SK-N-SH (cell line): Measurements from ENCODE around the gene BMF. TPM values are rescaled to one million over a fixed set of nuclear protein-coding genes. Genes with fewer than 3 reads are reported as not detected.

Experiments used
- CTCF ChIA-PET: fragments of 300-600, 350-600 bp; formaldehyde crosslinking; extraction: SDS; loops from one replicate; lab custom pipeline; 2021; lab: Yijun Ruan, JAX
- POLR2A ChIA-PET: fragments of 350-600 bp; sonication (Branson Sonifier 250); formaldehyde crosslinking; extraction: SDS; loops from one replicate; lab custom pipeline; 2020; ENCODE audit warnings: antibody characterized with exemption, inconsistent platforms; lab: Yijun Ruan, JAX
- DNase-seq: peaks from one replicate; pipeline ENCODE4 v3.0.0; 2012
- H2AFZ ChIP-seq: fragments of 200-600 bp; sonication (generic); 2 replicates; pipeline ENCODE4 v1.8.1; 2016; ENCODE audit warnings: antibody characterized with exemption, mild to moderate bottlenecking, low read depth
- H3F3A ChIP-seq: fragments of 200-600 bp; sonication (generic); replicated peaks from 2 replicates; pipeline ENCODE3; 2016; ENCODE audit warnings: antibody characterized with exemption, mild to moderate bottlenecking; ENCODE audit not compliant: insufficient read depth
- H3K27ac ChIP-seq, 2 experiments: fragments of 200-500 bp in 1 of 2; fragments of 200-600 bp in 1 of 2; sonication (Bioruptor generic) in 1 of 2; sonication (generic), shearing (Covaris generic) in 1 of 2; 2 replicates each; pipeline versions ENCODE4 v1.5.1 to v1.6.1; 2014 to 2016; ENCODE audit warnings: low read depth in 2 of 2, inconsistent platforms in 1 of 2, low read length in 1 of 2, mild to moderate bottlenecking in 1 of 2, mixed read lengths in 1 of 2
- H3K27me3 ChIP-seq: fragments of 200-600 bp; sonication (generic), shearing (Covaris generic); 2 replicates; pipeline ENCODE4 v1.6.1; 2016; ENCODE audit warnings: mixed run types; ENCODE audit not compliant: insufficient read depth
- H3K36me3 ChIP-seq, 2 experiments: fragments of 200-500 bp in 1 of 2; fragments of 200-600 bp in 1 of 2; sonication (Bioruptor generic) in 1 of 2; sonication (generic) in 1 of 2; replicated peaks in 1 of 2; 2 replicates each; pipeline versions ENCODE3 to v1.5.1; 2014 to 2016; ENCODE audit warnings: low read length in 1 of 2, mild to moderate bottlenecking in 1 of 2; ENCODE audit not compliant: insufficient read depth in 2 of 2, control insufficient read depth in 1 of 2
- H3K4me1 ChIP-seq, 2 experiments: fragments of 200-500 bp in 1 of 2; fragments of 200-600 bp in 1 of 2; sonication (Bioruptor generic) in 1 of 2; sonication (generic), shearing (Covaris generic) in 1 of 2; 2 replicates each; pipeline versions ENCODE4 v1.5.1 to v1.6.1; 2014 to 2016; ENCODE audit warnings: low read depth in 1 of 2, low read length in 1 of 2, mixed run types in 1 of 2; ENCODE audit not compliant: insufficient read depth in 2 of 2, control insufficient read depth in 1 of 2
- H3K4me2 ChIP-seq: fragments of 200-600 bp; sonication (generic), shearing (Covaris generic); 2 replicates; pipeline ENCODE4 v1.6.1; 2017; ENCODE audit warnings: mixed run types
- H3K4me3 ChIP-seq, 2 experiments: fragments of 200-500 bp in 1 of 2; fragments of 200-600 bp in 1 of 2; sonication (Bioruptor generic) in 1 of 2; sonication (generic), shearing (Covaris generic) in 1 of 2; 2 replicates each; pipeline versions ENCODE4 v1.5.1 to v1.8.1; 2014 to 2016; ENCODE audit warnings: low read depth in 2 of 2, inconsistent platforms in 1 of 2, low read length in 1 of 2, mild to moderate bottlenecking in 1 of 2, mixed read lengths in 1 of 2, moderate library complexity in 1 of 2
- H3K79me2 ChIP-seq: fragments of 200-600 bp; sonication (generic); 2 replicates; pipeline ENCODE4 v1.8.1; 2017; ENCODE audit warnings: mild to moderate bottlenecking; ENCODE audit not compliant: insufficient read depth
- H3K9ac ChIP-seq: fragments of 200-600 bp; sonication (generic); 2 replicates; pipeline ENCODE4 v1.6.1; 2017; ENCODE audit warnings: mixed run types
- H3K9me2 ChIP-seq: fragments of 200-600 bp; sonication (generic); 2 replicates; pipeline ENCODE4 v1.6.1; 2017; ENCODE audit warnings: mixed run types
- H3K9me3 ChIP-seq: fragments of 200-600 bp; sonication (generic); 2 replicates; pipeline ENCODE4 v1.6.1; 2017; ENCODE audit warnings: mixed run types, mild to moderate bottlenecking, moderate library complexity
- H4K20me1 ChIP-seq: fragments of 200-600 bp; sonication (generic); 2 replicates; pipeline ENCODE4 v1.6.1; 2017; ENCODE audit warnings: mild to moderate bottlenecking, mixed run types; ENCODE audit not compliant: insufficient read depth
- CHD2 ChIP-seq: fragments of 150-350 bp; IDR thresholded peaks from 2 replicates; pipeline ENCODE4 v1.6.1; 2018; ENCODE audit warnings: low read length; ENCODE audit not compliant: partially characterized antibody
- EP300 ChIP-seq, 2 experiments: IDR thresholded peaks; 2 replicates each; pipeline versions ENCODE4 v1.4.0 to v1.6.1; 2012; ENCODE audit warnings: borderline replicate concordance in 1 of 2, low read depth in 1 of 2, low read length in 1 of 2
- GATA2 ChIP-seq: sonication (generic); formaldehyde crosslinking; IDR thresholded peaks from 2 replicates; pipeline ENCODE4 v1.5.0; 2020; ENCODE audit warnings: mild to moderate bottlenecking, missing genetic modification reagents
- JUND ChIP-seq: IDR thresholded peaks from 2 replicates; pipeline ENCODE4 v1.4.0; 2012
- NFIC ChIP-seq: IDR thresholded peaks from 2 replicates; pipeline ENCODE4 v1.4.0; 2012; ENCODE audit warnings: borderline replicate concordance
- NRF1 ChIP-seq: IDR thresholded peaks from 2 replicates; pipeline ENCODE4 v1.6.1; 2012; ENCODE audit warnings: low read depth, mild to moderate bottlenecking, low read length
- PBX3 ChIP-seq: IDR thresholded peaks from 2 replicates; pipeline ENCODE4; 2012
- RAD21 ChIP-seq: IDR thresholded peaks from 2 replicates; pipeline ENCODE4 v1.6.1; 2012; ENCODE audit warnings: mild to moderate bottlenecking, low read length
- REST ChIP-seq: IDR thresholded peaks from 2 replicates; pipeline ENCODE4 v1.6.1; 2012; ENCODE audit warnings: mild to moderate bottlenecking, low read depth, low read length, moderate library complexity
- RFX5 ChIP-seq: IDR thresholded peaks from 2 replicates; pipeline ENCODE4 v1.6.1; 2012; ENCODE audit warnings: mild to moderate bottlenecking, improper control_type of control experiment, low read length
- SIN3A ChIP-seq: IDR thresholded peaks from 2 replicates; pipeline ENCODE4 v1.6.1; 2012; ENCODE audit warnings: low read depth, mild to moderate bottlenecking, low read length, moderate library complexity, borderline replicate concordance
- SMC3 ChIP-seq: IDR thresholded peaks from 2 replicates; pipeline ENCODE4 v1.6.1; 2012; ENCODE audit warnings: low read depth, low read length, improper control_type of control experiment
- TAF1 ChIP-seq: IDR thresholded peaks from 2 replicates; pipeline ENCODE4 v1.6.1; 2012; ENCODE audit warnings: low read depth, mild to moderate bottlenecking, low read length, moderate library complexity, borderline replicate concordance
- TEAD4 ChIP-seq: IDR thresholded peaks from 2 replicates; pipeline ENCODE4 v1.4.0; 2012; ENCODE audit warnings: mild to moderate bottlenecking, borderline replicate concordance; ENCODE audit not compliant: insufficient read depth
- USF2 ChIP-seq: fragments of 150-350 bp; IDR thresholded peaks from 2 replicates; pipeline ENCODE4 v1.6.1; 2017; ENCODE audit warnings: antibody characterized with exemption, low read length, low read depth, borderline replicate concordance
- YY1 ChIP-seq: IDR thresholded peaks from 2 replicates; pipeline ENCODE4 v1.4.0; 2012; ENCODE audit warnings: low read depth, mild to moderate bottlenecking
- WGBS: methylation state at CpG from one replicate; pipeline ENCODE4 v1.1.6; 2017; ENCODE audit warnings: low lambda C conversion rate; 5-methylcytosine and 5-hydroxymethylcytosine counted together
- polyA plus RNA-seq, 3 experiments: library from polyadenylated mRNA; depleted of rRNA; stranded (reverse); fragments of >200 nt; gene quantifications; 2 replicates each; pipeline ENCODE4 v1.2.3, GENCODE V29; 2012

BMF gene
- polyA plus RNA-seq, 1 of the 3 experiments (the other 2 are of a cell fraction) = 0.72 TPM

DNA sequence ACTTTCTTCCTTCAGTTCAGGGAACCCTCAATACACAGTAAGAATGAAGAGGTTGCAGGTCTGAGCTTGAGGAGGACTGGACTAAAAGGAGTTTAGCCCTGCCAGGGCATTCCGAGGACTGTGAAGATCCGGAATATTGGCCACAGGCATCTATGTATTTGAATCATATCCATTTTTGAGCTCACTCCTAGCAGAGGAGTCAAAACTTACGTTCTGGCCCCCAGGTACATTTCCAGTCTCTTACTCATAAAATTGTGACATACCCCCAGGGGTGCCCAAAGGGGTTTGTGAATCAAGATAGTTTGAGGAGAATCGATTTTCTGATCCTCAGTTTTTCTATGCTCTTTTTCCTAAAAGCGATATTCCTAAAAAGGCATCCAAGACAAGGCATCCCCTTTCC, 42.1 kb downstream of the BMF start (continued):
- TF ChIP-seq PBX3 (no peak), CHD2 (no peak)

DNA sequence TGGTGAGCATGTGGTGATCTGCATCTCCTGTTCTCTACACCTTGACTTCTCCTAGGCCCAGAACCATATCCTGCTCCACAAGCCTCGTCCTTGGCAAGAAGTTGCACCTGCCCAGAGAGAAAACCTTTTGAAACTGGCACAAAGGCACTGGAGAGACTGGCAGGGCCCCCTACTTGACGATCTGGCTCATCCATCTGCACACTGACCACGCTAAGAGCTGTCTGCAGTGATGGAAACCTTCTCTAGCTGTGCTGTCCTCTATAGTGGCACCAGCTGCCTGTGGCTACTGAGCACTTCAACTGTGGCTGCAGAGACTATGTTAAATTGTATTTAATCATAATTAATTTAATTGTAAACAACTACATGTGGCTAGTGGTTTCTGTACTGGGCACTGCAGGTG, 43.5 kb downstream of the BMF start:
- 58% methylated on average over 2 of the region's 3 CpGs for WGBS
- H3K9me2 ChIP-seq = no peaks in the 10 kb centered on the region
- H3F3A ChIP-seq = no peaks in the 10 kb centered on the region
- no peak for DNase-seq
- H2AFZ ChIP-seq = no peak overlapping the region
- H3K9ac ChIP-seq = no peak overlapping the region
- no peak overlapping the region for H3K4me2 ChIP-seq
- ChIA-PET CTCF (interaction anchor here (1.4 kb wide), 1 partner anchor 10 kb away, joined by 5 read pairs; no protein-coding TSS in a partner anchor), POLR2A (no interaction called here)
- H3K4me3 ChIP-seq = no peak overlapping the region
- H3K4me1 ChIP-seq = peaks cover 17 to 36% of the 10 kb centered on the region in 2 experiments
- no peaks in the 10 kb centered on the region for H3K79me2 ChIP-seq
- H4K20me1 ChIP-seq = no peaks in the 10 kb centered on the region
- no peaks in the 10 kb centered on the region for H3K27me3 ChIP-seq
- H3K9me3 ChIP-seq = no peaks in the 10 kb centered on the region
- TF ChIP-seq USF2 = no peak
- no peak for TF ChIP-seq RAD21
- TF ChIP-seq NFIC = no peak
- TF ChIP-seq EP300 (IDR thresholded peaks at IDR 0.05; ENCODE audit: borderline replicate concordance in 1 of 2, low read depth in 1 of 2, low read length in 1 of 2) = peak in 1 of 2 experiments; percentile 47; a peak in 1 of 4 replicates
- peak overlapping the region in 1 of 2 experiments; percentile 89; a peak in 2 of 4 replicates for H3K27ac ChIP-seq
- H3K36me3 ChIP-seq = no peaks in the 10 kb centered on the region

GRCh38 chr15:40064231-40064894, 44.3 kb downstream of the BMF start:
- ChIA-PET CTCF (no interaction called here), POLR2A (no interaction called here)
- no peaks in the 10 kb centered on the region for H4K20me1 ChIP-seq
- H3K27ac ChIP-seq = peak overlapping the region in 1 of 2 experiments; percentile 89; a peak in 2 of 4 replicates
- peaks cover 13 to 28% of the 10 kb centered on the region in 2 experiments for H3K4me1 ChIP-seq
- no peaks in the 10 kb centered on the region for H3K36me3 ChIP-seq
- no peak for DNase-seq
- H3K9ac ChIP-seq = no peak overlapping the region
- H3F3A ChIP-seq = no peaks in the 10 kb centered on the region
- no peak overlapping the region; the same call in 1 of the 2 replicates for H3K4me2 ChIP-seq
- H3K27me3 ChIP-seq = no peaks in the 10 kb centered on the region
- H2AFZ ChIP-seq = no peak overlapping the region
- H3K79me2 ChIP-seq = no peaks in the 10 kb centered on the region
- no peak overlapping the region for H3K4me3 ChIP-seq
- H3K9me3 ChIP-seq = no peaks in the 10 kb centered on the region
- H3K9me2 ChIP-seq = no peaks in the 10 kb centered on the region
- 91% methylated on average over 7 of the region's 8 CpGs for WGBS
- no peak for TF ChIP-seq EP300 (IDR thresholded peaks at IDR 0.05; ENCODE audit: borderline replicate concordance in 1 of 2, low read depth in 1 of 2, low read length in 1 of 2)
- no peak for TF ChIP-seq CHD2
- no peak for TF ChIP-seq TAF1
- TF ChIP-seq REST = no peak
- no peak for TF ChIP-seq USF2
- TF ChIP-seq SMC3 = no peak
- no peak for TF ChIP-seq YY1
- no peak for TF ChIP-seq TEAD4
- TF ChIP-seq SIN3A = no peak
- TF ChIP-seq JUND = no peak
- TF ChIP-seq RFX5 = no peak
- TF ChIP-seq GATA2 (CRISPR knock-in tag) = no peak
- no peak for TF ChIP-seq NRF1
